ENCODE data around the gene P4HA3. TPM values are rescaled to one million over a fixed set of nuclear protein-coding genes. Genes with fewer than 3 reads are reported as not detected.

P4HA3 gene
- total RNA-seq, 1 donor from 2014 or later, result not detected

- Mint-ChIP-seq H3K9me3 (peaks cover 9% of the 10 kb centered on the region), H3K4me3 (no peak overlapping the region), H3K27me3 (ENCODE audit: low read depth) (peaks cover 5% of the 10 kb centered on the region), H3K27ac (ENCODE audit: unreplicated experiment) (no peak overlapping the region), H3K36me3 (ENCODE audit: low read depth) (peaks cover 10% of the 10 kb centered on the region), H3K4me1 (peaks cover 8% of the 10 kb centered on the region)
- no peak for DNase-seq (ENCODE audit: low read depth, low spot score)
- peak; percentile 66 for TF ChIP-seq CTCF (conservative IDR thresholded peaks at IDR 0.05)
These were observed 10.2 kb upstream of the P4HA3 start for GRCh38 chr11:74321487-74322188.

GRCh38 chr11:74320538-74320937 lies 9.1 kb upstream of the P4HA3 start:
- Mint-ChIP-seq H3K4me3 (no peak overlapping the region), H3K27ac (ENCODE audit: unreplicated experiment) (no peak overlapping the region), H3K27me3 (ENCODE audit: low read depth) (peaks cover 7% of the 10 kb centered on the region), H3K36me3 (ENCODE audit: low read depth) (peaks cover 4% of the 10 kb centered on the region), H3K9me3 (peaks cover 12% of the 10 kb centered on the region), H3K4me1 (no peaks in the 10 kb centered on the region)
- TF ChIP-seq CTCF (conservative IDR thresholded peaks at IDR 0.05), result no peak
- DNase-seq (ENCODE audit: low read depth, low spot score), result no peak

- Mint-ChIP-seq H3K36me3 (ENCODE audit: low read depth) (peaks cover 4% of the 10 kb centered on the region), H3K9me3 (peaks cover 12% of the 10 kb centered on the region), H3K4me3 (no peak overlapping the region), H3K4me1 (no peaks in the 10 kb centered on the region), H3K27me3 (ENCODE audit: low read depth) (peaks cover 7% of the 10 kb centered on the region), H3K27ac (ENCODE audit: unreplicated experiment) (no peak overlapping the region)
- no peak for TF ChIP-seq CTCF (conservative IDR thresholded peaks at IDR 0.05)
- no peak for DNase-seq (ENCODE audit: low read depth, low spot score)
These were observed 7.8 kb upstream of the P4HA3 start for GRCh38 chr11:74319139-74319816.

GRCh38 chr11:74318241-74318932 lies 6.9 kb upstream of the P4HA3 start:
- H3K27ac Mint-ChIP-seq (ENCODE audit: unreplicated experiment), result no peak overlapping the region

More at GRCh38 chr11:74318241-74318932, 6.9 kb upstream of the P4HA3 start:
- Mint-ChIP-seq H3K4me3 (no peak overlapping the region), H3K4me1 (no peaks in the 10 kb centered on the region), H3K36me3 (ENCODE audit: low read depth) (peaks cover 4% of the 10 kb centered on the region), H3K27me3 (ENCODE audit: low read depth) (peaks cover 10% of the 10 kb centered on the region), H3K9me3 (peaks cover 12% of the 10 kb centered on the region)
- no peak for DNase-seq (ENCODE audit: low read depth, low spot score)
- no peak for TF ChIP-seq CTCF (conservative IDR thresholded peaks at IDR 0.05)

Measured in neural crest cell (in vitro differentiated cells).